Psoas muscle (tissue), 8 donors: ENCODE data around the gene BRI3. TPM values are rescaled to one million over a fixed set of nuclear protein-coding genes. Genes with fewer than 3 reads are reported as not detected.

Source experiments
- ATAC-seq, 4 donors: fragments of 200-7000 bp; cut with Tn5 transposase; one replicate each; pipeline ENCODE4 v1.9.1; 2020; ENCODE audit warnings: moderate library complexity in 3 of 4, mild to moderate bottlenecking in 2 of 4
- DNase-seq, 2 donors: peaks; one replicate each; pipeline ENCODE4 v3.0.0-alpha.2; 2020
- H3K27ac ChIP-seq: fragments of 200-600 bp; one replicate; pipeline ENCODE4 v1.8.0; 2022
- H3K27me3 ChIP-seq, 3 donors: fragments of 200-600 bp in 1 of 3; one replicate each; pipeline versions ENCODE4 v1.6.1 to v1.8.0; 2013 to 2022; ENCODE audit warnings: low read length in 2 of 3, mild to moderate bottlenecking in 2 of 3, moderate library complexity in 1 of 3; ENCODE audit not compliant: insufficient read depth in 3 of 3
- H3K36me3 ChIP-seq, 2 donors: fragments of 200-600 bp in 1 of 2; one replicate each; pipeline versions ENCODE4 v1.6.1 to v1.8.0; 2013 to 2022; ENCODE audit warnings: low read depth in 1 of 2, mild to moderate bottlenecking in 1 of 2, moderate library complexity in 1 of 2; ENCODE audit not compliant: insufficient read depth in 1 of 2
- H3K4me1 ChIP-seq: fragments of 200-600 bp; one replicate; pipeline ENCODE4 v1.8.0; 2022
- H3K4me3 ChIP-seq: fragments of 200-600 bp; one replicate; pipeline ENCODE4 v1.8.0; 2022; ENCODE audit warnings: mild to moderate bottlenecking
- H3K9me3 ChIP-seq: fragments of 200-600 bp; one replicate; pipeline ENCODE4 v1.8.0; 2022
- CTCF ChIP-seq: fragments of 200-600 bp; IDR thresholded peaks from one replicate; pipeline ENCODE4 v1.8.0; 2022; ENCODE audit warnings: antibody characterized with exemption
- WGBS, 3 donors: extraction: QIAGEN DNeasy Blood & Tissue Kit; methylation state at CpG; one replicate each; pipeline versions ENCODE4 v1.1.6 to v1.1.7; 2013; 5-methylcytosine and 5-hydroxymethylcytosine counted together
- intact Hi-C, 2 donors: fragments of 100-400 bp; cut with DNase I; formaldehyde crosslinking; loops; one replicate each; pipeline versions ENCODE4 v1.11.0 to v1.14.2; 2022
- polyA plus RNA-seq, 3 donors: library from polyadenylated mRNA; stranded (reverse); fragments of 200-250 nt; gene quantifications; one replicate each; pipeline ENCODE4 v1.2.3, GENCODE V29; 2013
- total RNA-seq, 4 donors: library from RNA; stranded (reverse); fragmentation: NEBNext Ultra II Directional in 2 of 4; extraction: Animal tissue kit (Norgen Biotek cat#: 25700) in 2 of 4; gene quantifications; one replicate each; pipeline versions ENCODE4 v1.2.1 to v1.2.4, GENCODE V29; 2021 to 2023
- donor health status: healthy with polysubstance abuse.
- donor health status: DM: no; HTN: no; CAD: no; lungs with moderate emphysema.
- donor health status: Bipolar disorder and iron deficiency.
- donor health status: healthy.
- donor health status: DM: yes; HTN: yes; CAD: no.
- donor health status: DM: no; HTN: no; CAD: no.
- donor health status: DM: no; HTN: no; CAD: no.
- donor health status: DM: yes; HTN: yes; CAD: no.

BRI3 gene
- total and polyA plus RNA-seq, 7 donors: 231 to 529 (median 435) TPM

- no peaks in the 10 kb centered on the region for H3K9me3 ChIP-seq
- intact Hi-C loops: loop anchor here in 1 of 2 donors (1.0 to 2.0 kb wide), 2 partner anchors 29 to 32 kb away; partner anchors contain the start of gene BRI3
- peak within 1 kb of the TSS; percentile 84 for H3K4me3 ChIP-seq
- 0 to 1% (median 0%) methylated on average over 43 to 69 of the region's 69 CpGs for whole genome bisulfite sequencing, 3 donors
- no peaks in the 10 kb centered on the region for H3K27me3 ChIP-seq
- DNase-seq (peak; percentile 97 to 98), ATAC-seq (peak; percentile 99 to 100 (median 100))
- H3K36me3 ChIP-seq: peaks cover 0 to 19% of the 10 kb centered on the region in 2 donors
- no peak for TF ChIP-seq CTCF
- peak within 1 kb of the TSS; percentile 84 for H3K27ac ChIP-seq
- peaks cover 17% of the 10 kb centered on the region for H3K4me1 ChIP-seq
These were observed 29.7 kb upstream of the BRI3 start, which contains the start of gene TECPR1 for GRCh38 chr7:98251601-98252424. TECPR1 (minus strand) TSS chr7:98252232; CDS start chr7:98246146, 6,086 bp downstream.

- H3K36me3 ChIP-seq: peaks cover 0 to 22% of the 10 kb centered on the region in 2 donors
- no peaks in the 10 kb centered on the region for H3K27me3 ChIP-seq
- no peak for TF ChIP-seq CTCF
- DNase-seq: no peak
- ATAC-seq: peak; percentile 39 to 59 (median 45)
- H3K4me1 ChIP-seq: peaks cover 17% of the 10 kb centered on the region
- peak overlapping the region; percentile 84 for H3K27ac ChIP-seq
- no peaks in the 10 kb centered on the region for H3K9me3 ChIP-seq
- WGBS, 3 donors: 21 to 26% (median 21%) methylated on average over 25 to 32 of the region's 32 CpGs
- intact Hi-C loops: loop anchor here in 1 of 2 donors (2.0 kb wide), 1 partner anchor 28 kb away; the partner anchor contains the start of gene BRI3
- H3K4me3 ChIP-seq: peak overlapping the region; percentile 84
These were observed 28.9 kb upstream of the BRI3 start for GRCh38 chr7:98252425-98253054.

GRCh38 chr7:98254516-98254915 lies 27.0 kb upstream of the BRI3 start:
- Histone ChIP-seq H3K9me3 (no peaks in the 10 kb centered on the region), H3K36me3 (peaks cover 0 to 20% of the 10 kb centered on the region in 2 donors), H3K4me1 (peaks cover 14% of the 10 kb centered on the region), H3K27me3 (no peaks in the 10 kb centered on the region), H3K4me3 (no peak overlapping the region), H3K27ac (no peak overlapping the region)
- DNase-seq (no peak), ATAC-seq (no peak)
- intact Hi-C loops: no loop called here
- WGBS, 3 donors: 89 to 91% (median 90%) methylated on average over 4 of the region's 4 CpGs
- TF ChIP-seq CTCF: no peak

GRCh38 chr7:98254951-98255610 lies 26.4 kb upstream of the BRI3 start:
- Histone ChIP-seq H3K9me3 (no peaks in the 10 kb centered on the region), H3K27me3 (no peaks in the 10 kb centered on the region), H3K4me3 (no peak overlapping the region), H3K4me1 (peaks cover 14% of the 10 kb centered on the region), H3K27ac (no peak overlapping the region), H3K36me3 (peaks cover 0 to 20% of the 10 kb centered on the region in 2 donors)
- WGBS, 3 donors: 79 to 85% (median 83%) methylated on average over 11 of the region's 11 CpGs
- no peak for TF ChIP-seq CTCF
- no peak for DNase-seq
- no peak for ATAC-seq
- intact Hi-C loops: no loop called here
